HG03196 (cell line): Measurements from ENCODE around the gene KISS1R.
"Not testable (repeated sequence)": the region's sequence is repeated elsewhere in the genome, so short reads cannot be mapped to it uniquely, and the experiment has no call there.

Source experiments
- ATAC-seq: cut with Tn5 transposase; IDR thresholded peaks from one replicate; pipeline ENCODE4 v1.9.1; 2021; ENCODE audit not compliant: unreplicated experiment

Gene KISS1R

DNA sequence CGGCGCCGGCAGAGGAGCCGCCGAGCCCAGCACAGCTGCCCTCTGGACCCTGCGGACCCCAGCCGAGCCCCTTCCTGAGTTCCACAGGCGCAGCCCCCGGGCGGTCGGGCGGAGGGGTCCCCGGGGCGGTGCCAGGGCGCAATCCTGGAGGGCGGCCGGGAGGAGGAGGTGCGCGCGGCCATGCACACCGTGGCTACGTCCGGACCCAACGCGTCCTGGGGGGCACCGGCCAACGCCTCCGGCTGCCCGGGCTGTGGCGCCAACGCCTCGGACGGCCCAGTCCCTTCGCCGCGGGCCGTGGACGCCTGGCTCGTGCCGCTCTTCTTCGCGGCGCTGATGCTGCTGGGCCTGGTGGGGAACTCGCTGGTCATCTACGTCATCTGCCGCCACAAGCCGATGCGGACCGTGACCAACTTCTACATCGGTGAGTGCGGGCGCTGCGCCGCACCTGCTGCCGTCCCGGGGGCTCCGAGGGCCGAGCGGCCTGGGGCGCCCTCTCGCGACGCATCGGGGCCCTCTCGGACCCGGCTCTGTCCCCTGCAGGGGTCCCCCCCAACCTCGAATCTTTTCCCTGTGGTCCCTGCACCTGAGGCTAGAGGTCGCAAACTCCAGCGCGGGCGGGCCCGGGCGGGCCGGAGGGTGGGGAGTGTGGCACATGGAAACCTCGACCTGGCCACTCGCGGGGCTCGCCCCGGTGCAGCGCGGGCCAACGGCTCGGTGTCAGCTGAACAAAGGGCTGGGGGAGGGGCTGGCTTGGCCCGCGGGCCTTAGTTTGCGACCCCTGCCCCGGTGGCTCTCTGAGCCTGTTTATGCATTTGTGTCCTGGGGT is at the start of gene KISS1R:
Gene KISS1R (plus strand): TSS at position 11 of the 829 bp plus-strand sequence. CDS start 170 bp downstream, at position 181.
- ATAC-seq: no peak

DNA sequence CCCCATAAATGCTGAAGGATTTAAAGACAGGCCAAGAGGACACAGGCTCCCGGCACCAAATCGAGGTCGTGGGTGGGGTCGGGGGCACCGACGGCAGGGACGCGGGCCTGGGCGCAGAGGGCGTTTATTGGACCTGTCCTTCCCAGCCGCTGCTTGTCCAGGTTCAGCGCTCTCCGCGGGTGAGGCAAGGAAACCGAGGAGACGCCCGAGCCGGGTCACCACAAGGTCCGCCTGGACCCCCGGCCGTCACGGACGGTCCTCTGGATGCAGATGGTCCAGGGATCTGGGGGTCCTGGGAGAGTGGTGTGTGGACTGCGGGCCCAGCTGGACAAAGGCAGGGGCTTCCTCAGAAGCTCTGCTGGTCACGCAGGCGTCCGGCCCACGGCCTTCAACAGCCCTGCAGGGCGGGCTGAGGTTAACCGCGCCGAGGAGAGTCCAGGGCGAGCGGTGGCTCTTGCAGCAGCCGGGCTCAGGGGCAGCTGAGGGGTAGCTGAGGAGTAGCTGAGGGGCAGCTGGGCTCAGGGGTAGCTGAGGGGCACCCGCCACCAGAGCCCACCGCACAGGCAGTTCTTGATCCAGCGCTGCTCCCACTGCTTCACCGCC is 49.2 kb upstream of the KISS1R start:
- no peak for ATAC-seq

DNA sequence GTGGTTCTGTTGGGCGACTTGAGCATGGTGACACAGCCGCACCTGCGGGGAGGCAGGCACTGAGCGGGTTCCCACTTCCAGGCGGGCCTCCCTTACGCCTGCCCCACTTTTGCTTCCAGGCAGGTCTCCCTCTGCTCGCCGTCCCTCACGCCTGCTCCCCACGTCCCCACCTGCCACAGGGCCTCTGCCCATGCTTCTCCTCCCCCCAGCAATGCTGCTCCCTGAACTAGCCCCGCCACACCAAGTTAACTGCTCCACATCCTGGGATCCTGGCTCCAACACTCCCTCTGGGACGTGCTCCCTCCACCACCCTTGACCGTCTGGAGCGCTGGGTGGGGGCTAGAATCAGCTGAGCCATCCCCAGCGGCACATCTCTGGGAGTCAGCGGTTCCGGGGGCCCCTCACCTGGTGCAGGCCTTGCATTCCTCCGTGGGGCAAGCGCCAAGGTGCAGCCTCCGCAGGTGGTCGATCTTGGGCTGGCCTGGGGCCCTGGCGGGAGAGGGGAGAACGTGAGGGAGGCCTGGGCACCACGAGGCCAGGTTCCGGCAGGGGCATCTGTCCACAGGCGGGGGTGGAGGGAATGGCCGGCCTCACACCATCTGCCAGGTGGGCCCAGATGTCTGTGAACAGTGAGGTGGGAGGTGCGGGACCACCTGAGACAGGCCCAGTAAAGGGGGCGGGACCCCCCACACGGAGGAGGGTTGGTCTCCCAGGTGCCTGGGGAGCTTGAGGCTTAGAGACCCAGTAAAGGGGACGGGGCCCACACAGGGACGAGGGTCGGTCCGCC is 48.5 kb upstream of the KISS1R start:
- no peak for ATAC-seq

DNA sequence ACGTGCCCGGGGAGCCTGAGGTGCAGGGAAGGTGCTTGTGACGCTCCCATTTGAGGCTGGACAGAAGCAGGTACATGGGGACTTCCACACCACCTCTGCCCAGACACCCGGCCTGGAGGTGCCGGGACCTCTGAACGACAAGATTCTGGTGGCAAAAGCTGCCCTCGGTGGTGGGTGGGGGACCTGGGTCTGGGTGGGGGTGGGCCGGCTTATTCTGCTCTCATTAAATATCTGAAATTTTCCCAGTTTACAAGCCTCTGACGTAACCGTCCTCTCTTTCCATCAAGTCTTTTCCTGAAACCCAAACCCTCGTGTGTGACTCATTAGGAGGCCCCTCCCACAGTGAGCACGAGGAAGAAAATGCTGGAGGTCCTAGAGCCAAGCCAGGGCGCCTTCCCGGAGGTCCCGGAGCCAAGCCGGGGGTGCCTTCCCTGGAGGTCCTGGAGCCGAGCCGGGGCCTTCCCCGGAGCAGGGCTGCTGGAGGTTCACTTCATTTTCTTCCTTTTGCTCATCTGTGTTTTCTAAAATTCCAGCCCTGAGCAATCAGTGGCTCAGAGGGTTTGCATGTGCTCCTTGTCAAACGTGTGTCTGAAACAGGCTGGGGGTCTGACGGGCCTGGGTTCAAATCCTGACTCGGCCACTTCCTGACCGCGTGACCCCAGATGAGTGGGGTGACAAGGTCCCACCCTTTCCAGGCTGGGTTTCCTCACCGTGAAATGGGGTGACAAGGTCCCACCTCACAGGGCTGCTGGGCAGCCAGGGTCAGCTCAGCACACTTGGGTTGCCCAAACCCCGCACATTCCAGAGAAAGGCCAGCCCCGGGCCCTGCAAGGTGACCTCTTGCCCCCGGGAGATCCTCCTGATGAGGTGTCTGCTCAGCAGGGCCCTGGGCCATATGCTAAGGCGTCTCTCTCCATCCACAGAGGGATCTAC is 47.6 kb upstream of the KISS1R start:
- ATAC-seq: no peak

DNA sequence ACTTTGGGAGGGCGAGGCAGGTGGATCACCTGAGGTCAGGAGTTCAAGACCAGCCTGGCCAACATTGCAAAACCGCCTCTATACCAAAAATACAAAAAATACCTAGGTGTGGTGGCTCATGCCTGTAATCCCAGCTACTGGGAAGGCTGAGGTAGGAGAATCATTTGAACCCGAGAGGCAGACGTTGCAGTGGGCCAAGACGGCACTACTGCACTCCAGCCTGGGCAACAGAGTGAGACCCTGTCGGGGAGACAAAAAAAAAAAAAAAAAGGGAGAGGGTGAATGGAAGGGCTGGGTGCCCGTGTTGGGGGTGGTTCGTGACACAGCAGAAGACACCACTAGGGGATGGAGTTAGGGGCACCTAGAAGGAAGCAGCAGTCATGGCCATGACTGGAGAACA is 46.8 kb upstream of the KISS1R start:
- ATAC-seq: no peak

DNA sequence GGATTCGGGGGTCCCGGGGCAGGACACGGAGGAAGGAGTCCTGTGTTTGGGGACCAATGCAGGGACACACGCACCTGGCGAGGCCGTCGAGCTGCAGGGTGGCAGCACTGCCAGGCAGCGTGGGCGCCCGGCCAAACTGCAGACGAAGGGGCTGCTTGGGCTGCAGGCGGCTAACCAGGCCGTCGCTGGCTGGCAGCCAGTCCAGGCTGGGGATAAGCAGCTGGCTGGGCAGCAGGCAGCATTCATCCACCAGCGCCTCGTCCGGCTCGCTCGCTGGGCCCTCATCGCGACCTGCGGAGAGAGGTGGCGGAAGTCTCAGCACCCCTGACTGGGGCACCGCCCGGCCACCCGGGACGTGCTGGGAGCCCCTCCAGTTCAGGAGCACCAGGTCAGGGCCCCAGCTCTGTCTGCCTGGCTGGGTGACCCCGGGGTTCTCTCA is 46.2 kb upstream of the KISS1R start:
- no peak for ATAC-seq

DNA sequence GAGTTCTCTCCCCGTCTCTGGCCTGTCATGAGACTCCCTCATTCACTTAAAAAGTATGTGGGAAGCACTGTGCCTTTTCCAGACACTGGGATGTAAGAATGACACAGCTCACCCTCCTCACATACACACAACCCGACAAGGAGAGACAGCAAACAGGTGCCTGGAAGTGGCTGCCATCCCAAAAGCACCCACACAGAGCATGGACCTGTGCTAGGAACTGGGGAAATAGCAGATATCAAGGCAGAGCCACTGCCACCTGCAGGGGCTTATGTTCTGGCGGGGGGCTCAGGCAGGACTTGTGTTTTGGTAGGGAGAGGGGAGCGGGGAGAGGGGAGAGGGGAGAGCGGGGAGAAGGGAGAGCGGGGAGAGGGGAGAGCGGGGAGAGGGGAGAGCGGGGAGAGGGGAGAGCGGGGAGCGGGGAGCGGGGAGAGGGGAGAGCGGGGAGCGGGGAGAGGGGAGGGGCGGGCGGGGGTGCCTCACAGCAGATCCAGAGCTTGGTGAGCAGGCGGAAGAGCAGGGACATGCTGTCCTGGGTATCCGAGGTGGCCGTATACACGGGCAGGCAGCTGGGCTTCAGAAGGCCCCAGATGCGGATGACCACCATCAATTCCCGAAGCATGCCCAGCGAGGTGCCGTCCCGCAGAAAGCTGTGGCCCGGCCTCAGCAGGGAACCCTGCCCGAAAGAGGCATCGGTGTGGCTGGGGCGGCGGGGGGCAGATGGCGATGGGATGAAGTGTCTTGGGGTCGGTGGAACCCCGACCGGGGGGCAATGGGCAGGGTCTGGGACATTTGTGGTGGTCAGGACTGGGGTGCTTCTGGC is 45.5 kb upstream of the KISS1R start:
- no peak for ATAC-seq

DNA sequence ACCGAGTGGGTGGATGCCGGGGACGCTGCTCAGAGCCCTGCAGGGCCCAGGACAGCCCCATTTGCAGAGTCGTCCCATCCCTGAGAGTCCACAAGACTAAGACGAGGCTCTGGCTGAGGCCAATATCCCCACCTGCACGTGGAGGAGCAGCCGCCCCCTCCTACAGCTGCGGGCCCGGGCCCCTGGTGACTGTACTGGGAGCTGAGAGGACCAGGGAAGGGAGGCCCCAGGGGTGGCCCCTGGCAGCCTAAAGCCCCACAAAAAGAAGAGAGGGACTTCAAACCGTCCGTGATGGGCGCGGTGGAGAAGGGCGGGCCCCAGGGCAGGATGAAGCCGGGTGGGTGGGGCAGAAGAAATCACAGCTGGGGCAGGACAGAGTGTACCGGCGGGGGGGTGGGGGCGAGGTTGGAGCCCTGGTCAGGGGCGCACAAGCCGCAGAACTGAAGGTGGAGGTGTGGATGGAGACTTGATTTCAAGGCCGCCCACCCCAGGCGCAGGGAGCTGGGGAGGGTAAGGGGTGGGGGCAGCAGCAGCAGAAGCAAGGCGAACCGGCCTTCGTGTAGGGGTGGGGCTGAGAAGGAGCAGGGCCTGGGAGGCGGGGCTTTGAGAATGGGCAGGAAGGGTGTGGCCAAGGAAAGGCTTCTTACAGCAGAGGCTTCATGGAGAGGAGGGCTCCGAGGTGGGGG is 44.7 kb upstream of the KISS1R start:
- no peak for ATAC-seq

DNA sequence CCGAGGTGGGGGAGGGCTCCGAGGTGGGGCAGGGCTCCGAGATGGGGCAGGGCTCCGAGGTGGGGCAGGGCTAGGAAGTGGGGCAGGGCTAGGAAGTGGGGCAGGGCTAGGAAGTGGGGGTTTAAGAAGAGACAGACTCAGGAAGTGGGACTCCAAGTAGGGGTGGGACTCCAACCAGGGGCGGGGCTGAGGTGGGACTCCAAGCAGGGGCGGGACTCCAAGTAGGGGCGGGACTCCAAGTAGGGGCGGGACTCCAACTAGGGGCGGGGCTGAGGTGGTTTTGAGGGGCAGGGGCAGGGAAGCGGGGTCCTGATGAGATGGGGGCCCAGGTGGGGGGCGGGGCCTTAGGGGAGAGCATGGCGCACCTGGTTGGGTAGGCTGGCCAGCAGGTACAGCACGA is 44.0 kb upstream of the KISS1R start:
- ATAC-seq: no peak

DNA sequence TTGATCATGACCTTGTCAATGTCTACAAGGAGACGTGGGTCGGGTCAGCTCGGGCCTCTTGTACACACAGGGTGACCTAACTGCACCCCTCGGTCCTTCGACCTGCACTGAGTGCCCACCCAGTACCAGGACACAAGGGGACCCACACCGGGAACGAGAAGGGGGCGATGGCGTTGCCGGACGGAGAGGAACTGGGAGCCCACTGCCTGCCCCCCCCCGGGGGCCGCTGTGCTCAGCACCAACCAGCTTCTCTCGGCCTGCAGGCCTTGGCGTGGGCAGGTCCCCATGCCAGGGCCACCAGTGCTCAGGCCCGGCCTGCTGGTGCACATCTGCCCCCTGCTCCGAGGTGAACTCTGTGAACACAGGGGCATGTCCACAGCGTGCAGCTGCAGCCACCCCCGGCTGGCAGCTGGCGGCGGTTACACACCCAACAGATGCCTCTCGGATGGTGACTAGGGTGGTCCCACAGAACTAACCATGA is 43.5 kb upstream of the KISS1R start:
- no peak for ATAC-seq

DNA sequence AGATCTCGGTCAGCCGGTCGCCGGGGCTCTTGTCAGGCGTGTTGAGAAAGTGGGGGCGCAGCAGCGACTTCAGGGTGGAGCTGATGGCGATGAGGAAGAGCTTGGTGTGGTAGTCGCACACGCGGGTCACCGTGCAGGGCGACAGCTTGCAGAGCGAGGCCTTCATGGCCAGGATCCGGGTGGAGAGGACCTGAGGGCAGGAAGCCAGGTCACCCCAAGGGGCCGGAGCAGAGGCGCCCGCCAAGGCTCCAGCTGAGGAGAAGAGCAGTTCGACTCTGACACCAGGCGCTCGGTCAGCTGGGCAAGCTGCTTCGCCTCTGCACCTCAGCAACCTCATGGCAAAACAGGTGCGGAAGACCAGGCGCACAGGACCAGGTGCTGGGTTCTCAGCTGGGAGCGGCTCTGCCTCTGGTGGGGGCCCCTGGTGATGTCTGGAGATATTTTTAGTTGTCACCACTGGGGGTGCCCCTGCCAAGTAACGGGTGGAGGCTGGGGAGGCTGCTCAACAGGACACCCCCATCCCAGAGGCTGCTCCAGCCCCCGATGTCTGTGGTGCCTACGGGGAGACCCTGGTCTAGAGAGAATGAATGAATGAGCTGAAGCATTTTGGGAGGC is 41.8 kb upstream of the KISS1R start:
- ATAC-seq: no peak

DNA sequence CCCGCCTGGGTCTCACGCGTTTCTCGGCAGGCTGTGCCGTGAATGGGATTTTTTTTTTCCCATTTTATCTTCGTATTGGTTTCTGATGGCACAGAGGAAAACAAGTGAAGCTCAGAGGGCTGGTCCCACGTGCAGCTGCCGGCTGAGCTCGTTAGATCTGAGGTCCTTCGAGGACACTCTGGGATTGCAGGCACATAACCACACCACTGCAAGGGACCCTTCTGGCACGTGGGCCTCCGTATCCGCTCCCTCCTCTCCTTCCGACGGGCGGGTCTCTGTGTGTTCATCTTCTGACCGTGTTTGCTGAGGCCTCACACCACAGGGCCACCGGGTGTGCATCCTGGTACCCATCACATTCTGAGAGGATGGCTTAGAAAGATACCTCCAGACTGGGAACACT is 41.0 kb upstream of the KISS1R start:
- no peak for ATAC-seq

DNA sequence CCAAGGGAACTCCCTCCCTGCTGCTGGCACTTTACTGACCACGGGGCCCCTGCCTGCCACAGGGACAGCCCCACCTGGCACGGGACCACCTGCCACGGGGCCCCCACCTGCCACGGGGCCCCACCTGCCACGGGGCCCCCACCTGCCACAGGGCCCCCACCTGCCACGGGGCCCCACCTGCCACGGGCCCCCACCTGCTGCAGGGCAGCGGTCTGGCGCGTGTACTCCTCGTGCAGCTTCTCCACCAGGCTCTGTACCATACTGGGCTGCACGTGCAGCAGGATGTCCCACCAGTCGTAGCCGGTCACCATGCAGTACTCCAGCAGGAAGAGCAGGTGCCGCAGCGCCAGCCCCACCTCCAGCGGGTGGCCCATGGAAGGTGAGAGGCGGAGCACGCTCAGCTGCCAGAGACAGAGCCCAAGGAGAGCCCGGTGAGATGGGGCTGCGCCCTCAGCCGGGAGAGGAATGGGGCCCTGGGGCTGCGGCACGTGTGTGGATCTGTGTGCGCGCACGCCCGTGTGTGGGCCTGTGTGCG is 40.3 kb upstream of the KISS1R start:
- ATAC-seq: no peak

DNA sequence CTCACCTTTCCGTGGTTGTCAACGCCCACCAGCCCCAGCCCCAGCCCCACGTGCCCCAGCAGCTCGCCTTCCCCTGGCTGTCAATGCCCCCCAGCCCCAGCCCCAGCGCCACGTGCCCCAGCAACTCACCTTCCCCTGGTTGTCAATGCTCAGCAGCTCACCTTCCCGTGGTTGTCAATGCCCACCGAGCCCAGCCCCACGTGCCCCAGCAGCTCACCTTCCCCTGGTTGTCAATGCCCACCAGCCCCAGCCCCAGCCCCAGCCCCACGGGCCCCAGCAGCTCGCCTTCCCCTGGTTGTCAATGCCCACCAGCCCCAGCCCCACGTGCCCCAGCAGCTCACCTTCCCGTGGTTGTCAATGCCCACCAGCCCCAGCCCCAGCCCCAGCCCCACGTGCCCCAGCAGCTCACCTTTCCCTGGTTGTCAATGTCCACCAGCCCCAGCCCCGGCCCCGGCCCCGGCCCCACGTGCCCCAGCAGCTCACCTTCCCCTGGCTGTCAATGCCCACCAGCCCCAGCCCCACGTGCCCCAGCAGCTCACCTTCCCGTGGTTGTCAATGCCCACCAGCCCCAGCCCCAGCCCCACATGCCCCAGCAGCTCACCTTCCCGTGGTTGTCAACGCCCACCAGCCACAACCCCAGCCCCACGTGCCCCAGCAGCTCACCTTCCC is 39.0 kb upstream of the KISS1R start:
- not testable (repeated sequence) for ATAC-seq

DNA sequence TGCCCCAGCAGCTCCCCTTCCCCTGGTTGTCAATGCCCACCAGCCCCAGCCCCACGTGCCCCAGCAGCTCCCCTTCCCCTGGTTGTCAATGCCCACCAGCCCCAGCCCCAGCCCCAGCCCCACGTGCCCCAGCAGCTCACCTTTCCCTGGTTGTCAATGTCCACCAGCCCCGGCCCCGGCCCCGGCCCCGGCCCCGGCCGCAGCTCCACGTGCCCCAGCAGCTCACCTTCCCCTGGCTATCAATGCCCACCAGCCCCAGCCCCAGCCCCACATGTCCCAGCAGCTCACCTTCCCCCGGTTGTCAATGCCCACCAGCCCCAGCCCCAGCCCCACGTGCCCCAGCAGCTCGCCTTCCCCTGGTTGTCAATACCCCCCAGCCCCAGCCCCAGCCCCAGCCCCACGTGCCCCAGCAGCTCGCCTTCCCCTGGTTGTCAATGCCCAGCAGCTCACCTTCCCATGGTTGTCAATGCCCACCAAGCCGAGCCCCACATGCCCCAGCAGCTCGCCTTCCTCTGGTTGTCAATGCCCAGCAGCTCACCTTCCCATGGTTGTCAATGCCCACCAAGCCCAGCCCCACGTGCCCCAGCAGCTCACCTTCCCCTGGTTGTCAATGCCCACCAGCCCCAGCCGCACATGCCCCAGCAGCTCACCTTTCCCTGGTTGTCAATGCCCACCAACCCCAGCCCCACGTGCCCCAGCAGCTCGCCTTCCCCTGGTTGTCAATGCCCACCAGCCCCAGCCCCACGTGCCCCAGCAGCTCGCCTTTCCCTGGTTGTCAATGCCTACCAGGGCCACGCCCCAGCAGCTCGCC is 38.2 kb upstream of the KISS1R start:
- ATAC-seq: not testable (repeated sequence)

DNA sequence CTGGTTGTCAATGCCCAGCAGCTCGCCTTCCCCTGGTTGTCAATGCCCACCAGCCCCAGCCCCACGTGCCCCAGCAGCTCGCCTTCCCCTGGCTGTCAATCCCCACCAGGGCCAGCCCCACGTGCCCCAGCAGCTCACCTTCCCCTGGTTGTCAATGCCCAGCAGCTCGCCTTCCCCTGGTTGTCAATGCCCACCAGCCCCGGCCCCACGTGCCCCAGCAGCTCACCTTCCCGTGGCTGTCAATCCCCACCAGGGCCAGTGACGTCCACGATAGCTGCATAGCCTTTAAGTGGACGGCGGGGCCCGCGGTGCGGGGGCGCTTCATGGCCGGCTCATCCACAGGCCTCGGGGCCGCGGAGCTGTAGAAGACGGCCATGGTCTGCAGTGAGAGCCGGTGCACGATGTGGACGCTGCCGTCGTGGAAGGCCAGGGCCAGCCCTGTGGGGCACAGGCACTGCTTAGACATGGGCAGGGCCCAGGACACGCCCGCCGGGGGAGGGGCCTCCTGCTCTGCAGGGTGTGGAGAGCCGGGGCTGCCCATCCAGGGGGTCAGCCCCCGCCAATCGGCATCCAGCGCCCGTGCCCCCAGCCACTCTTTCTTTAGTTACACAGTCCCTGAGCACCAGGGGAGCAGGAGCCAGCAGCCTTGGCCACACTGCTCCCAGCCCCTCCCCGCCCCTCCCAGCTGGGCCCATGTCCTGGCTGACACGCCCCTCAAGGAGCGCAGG is 37.3 kb upstream of the KISS1R start:
- no peak for ATAC-seq
